Activated effector memory CD4-positive, alpha-beta T cell treated with anti-CD3 and anti-CD28 coated beads, Interleukin-2, amount 50 U/mL, for 16 hours (primary cell): ENCODE data around the gene FGFBP1.
"Not testable (repeated sequence)": the region's sequence is repeated elsewhere in the genome, so short reads cannot be mapped to it uniquely, and the experiment has no call there.

Experiments used
- DNase-seq: peaks from one replicate; pipeline ENCODE4 v3.0.0-alpha.2; 2020

The FGFBP1 gene

GRCh38 chr4:15944895-15945294 is 6.4 kb upstream of the FGFBP1 start:
- DNase-seq: no peak

GRCh38 chr4:15942283-15942682 is 3.7 kb upstream of the FGFBP1 start:
- no peak for DNase-seq

- DNase-seq: no peak
These were observed 358 bp downstream of the FGFBP1 start for GRCh38 chr4:15938182-15938581.

DNA sequence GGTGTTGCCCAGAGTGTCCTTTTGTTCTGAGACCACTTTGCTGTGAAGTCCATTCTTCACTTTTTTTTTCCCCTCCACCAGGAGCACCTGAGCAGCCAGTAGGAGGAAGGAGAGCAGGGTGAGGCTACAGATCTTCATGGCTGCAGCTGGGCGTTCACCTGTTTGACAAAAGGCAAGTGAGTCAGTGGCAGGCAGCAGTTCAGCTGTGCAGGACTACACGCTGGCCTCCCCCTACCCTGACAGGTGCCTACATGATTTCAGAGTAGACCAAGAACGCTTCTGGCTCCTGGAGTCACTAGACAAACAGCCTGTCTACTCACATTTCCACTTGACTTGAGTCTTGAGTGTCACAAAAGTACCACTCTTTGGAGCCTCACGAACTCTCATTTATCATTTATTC is 2.0 kb downstream of the FGFBP1 start:
- no peak for DNase-seq

DNA sequence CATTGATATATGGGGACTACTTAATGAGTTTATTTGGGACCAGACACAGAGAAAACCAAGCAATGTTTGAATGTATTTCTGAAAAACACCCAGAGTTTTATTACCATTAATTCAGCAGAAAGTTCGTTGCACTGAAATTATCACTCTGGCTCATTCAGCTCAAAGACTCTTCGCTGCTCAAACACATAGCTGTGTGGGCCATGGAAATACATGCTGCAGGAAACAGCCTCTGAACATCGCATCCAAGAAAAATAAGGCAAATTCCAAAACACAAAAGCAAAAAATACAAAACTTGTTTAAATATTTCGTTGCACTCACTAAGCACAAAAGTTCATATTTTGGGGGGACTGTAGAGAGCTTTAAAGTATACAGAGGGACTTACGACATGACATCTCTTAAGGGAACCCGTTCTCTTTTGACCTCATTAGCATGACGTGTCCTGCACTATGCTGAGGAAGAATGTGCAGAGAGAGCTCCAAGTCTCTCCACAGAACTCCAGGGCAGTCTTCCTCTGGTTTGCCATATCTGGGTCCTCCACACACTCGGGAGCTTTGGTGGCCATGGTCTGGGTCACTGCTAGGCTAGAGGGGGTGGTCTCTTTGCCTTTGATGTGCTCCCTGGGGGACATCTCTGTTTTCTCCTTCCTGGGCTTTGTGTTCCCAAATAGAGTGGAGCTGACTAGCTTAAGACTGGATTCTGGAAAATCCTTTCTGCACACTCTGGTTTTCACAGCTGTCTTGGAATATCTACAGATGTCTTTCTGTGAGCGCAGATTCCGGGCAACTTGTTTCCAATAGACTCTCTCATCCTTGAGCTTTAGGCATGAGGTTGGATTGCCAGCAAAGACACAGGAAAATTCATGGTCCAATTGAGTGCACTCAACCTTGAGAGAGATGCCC is 2.8 kb downstream of the FGFBP1 start:
- DNase-seq: no peak

DNA sequence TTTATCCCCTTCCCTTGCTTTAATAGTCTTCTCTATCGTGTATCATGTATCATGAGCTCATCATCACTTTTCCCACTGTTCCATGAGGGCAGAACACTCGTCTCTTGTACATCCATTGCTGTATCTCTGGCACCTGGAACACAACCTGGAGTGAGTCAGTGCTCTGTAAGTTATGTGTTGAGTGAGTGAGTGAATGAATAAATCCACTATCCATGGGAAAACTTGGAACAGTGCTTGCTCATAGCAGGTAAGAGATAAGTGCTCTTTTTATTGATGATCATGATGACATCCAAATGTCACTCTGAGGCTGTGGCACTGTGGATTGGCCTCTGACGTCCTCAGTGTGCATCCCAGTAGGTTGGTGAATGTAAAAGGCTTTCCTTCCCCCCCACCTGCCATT is 4.3 kb downstream of the FGFBP1 start:
- no peak for DNase-seq

DNA sequence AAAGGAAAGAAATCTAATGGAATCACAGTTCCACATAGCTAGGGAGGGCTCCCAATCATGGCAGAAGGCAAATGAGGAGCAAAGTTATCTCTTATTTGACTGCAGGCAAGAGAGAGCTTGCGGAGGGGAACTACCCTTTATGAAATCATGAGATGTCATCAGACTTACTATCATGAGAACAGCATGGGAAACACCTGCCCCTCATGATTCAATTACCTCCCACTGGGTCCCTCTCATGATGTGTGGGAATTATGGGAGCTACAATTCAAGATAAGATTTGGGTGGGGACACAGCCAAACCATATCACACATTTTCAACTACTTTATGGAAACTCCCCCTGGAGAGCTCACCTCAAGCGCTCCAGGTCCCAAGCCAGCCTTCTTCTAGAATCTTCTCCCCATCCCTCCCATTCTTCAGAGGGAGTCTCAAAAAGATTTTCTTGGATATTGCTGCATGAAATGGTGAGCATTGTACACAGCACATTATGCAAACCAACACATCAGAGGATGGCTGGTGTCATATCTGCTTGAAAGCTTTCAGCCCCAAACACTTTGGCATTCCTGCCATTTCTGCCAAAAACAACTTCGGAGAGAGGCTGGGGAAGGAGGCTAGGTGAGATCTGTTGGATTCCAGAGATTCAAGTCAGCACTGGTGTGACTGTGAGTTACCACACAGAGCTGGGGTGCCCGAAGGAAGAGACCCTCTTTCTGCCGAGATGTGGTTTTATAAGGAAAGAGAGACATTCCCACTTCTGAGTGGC is 6.9 kb downstream of the FGFBP1 start:
- no peak for DNase-seq

DNA sequence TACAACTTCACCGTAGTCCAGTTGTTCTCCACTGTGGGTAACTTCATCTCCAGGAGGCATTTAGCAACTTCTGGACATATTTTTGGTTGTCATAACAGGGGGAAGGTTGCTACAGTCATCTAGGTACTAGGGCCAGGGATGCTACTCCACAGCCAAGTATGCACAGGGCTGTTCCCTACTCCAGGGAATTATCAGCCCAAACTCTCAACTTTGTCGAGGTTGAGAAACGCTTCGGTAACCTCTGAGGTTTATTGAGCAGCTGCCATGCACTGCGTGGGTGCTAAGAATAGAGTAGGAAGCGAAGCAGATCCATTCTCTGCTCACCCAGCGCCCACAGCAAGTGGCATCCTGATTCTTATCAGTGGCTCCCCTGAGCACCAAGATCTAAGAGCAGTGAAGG is 8.2 kb downstream of the FGFBP1 start:
- no peak for DNase-seq

- no peak for DNase-seq
These were observed 9.0 kb downstream of the FGFBP1 start for GRCh38 chr4:15929540-15929939.

- DNase-seq: no peak
These were observed 9.7 kb downstream of the FGFBP1 start for GRCh38 chr4:15928883-15929282.

DNA sequence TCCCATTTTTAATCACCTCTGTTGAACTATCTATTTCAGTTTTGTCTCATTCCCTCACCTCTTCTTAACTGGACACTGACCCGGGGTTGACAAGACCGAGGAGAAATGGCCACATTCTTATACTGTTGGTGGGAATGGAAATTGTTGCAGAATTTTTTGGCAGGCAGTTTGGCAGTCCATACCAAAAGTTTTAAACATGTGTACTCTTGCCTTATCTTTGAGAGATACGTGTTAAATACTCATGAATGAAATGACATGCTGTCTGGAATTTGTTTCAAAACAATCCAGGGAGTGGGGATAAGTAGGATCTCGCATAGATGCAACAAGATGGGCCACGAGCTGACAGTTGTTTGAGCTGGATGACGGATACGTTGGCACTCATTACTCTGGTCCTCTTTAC is 12.1 kb downstream of the FGFBP1 start:
- DNase-seq: no peak

DNA sequence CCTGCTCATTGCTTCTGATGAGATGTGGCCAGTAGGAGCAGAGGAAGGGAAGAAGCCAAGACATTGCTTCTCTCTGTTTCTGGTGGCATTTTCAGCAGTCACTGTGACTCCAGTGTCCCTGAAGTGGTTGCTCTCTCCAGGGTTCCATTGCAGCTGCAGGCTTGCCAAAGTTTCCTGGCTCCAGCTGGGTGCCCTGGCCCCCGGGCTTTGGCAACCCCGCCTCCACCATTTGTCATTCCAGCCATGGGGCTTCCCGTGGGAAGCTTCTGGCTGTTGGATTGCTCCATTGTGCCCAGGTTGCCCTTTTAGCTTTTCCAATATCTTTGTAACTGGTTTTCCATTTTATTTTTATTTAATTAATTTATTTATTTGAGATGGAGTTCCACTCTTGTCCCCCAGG is 12.7 kb downstream of the FGFBP1 start:
- DNase-seq: no peak

- DNase-seq: no peak
These were observed 17.0 kb downstream of the FGFBP1 start for GRCh38 chr4:15921592-15921932.

- DNase-seq: no peak
These were observed 17.6 kb downstream of the FGFBP1 start for GRCh38 chr4:15920723-15921591.

- no peak for DNase-seq
These were observed 19.9 kb downstream of the FGFBP1 start for GRCh38 chr4:15918484-15919129.

GRCh38 chr4:15917297-15917696 is 21.2 kb downstream of the FGFBP1 start:
- DNase-seq: no peak

- not testable (repeated sequence) for DNase-seq
These were observed 22.2 kb downstream of the FGFBP1 start for GRCh38 chr4:15916358-15916757.

DNA sequence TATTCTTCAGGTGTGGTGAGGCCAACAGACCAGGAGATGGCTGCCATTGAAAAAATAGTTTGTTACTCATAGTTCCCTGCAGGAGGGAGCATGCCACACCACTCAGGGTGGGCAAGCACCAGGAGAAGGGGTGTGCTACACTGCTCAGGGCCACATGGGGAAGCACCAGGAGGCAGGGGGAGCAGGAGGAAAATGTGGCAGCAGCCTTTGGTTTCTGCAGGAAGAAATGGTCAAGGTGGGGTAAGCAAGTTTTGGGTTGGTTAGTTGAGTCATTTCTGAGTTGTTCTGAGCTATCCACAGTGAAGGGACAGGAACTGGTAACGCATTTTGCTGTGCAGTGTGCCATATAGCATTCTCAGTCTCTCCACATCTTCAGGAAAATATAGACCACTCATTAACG is 23.8 kb downstream of the FGFBP1 start:
- DNase-seq: no peak

GRCh38 chr4:15914291-15914690 is 24.2 kb downstream of the FGFBP1 start:
- no peak for DNase-seq

GRCh38 chr4:15913631-15913970 is 24.9 kb downstream of the FGFBP1 start:
- no peak for DNase-seq

GRCh38 chr4:15912961-15913630 is 25.4 kb downstream of the FGFBP1 start:
- no peak for DNase-seq

GRCh38 chr4:15912236-15912635 is 26.3 kb downstream of the FGFBP1 start:
- DNase-seq: no peak
